HG02798 (cell line): ENCODE measurements around the gene OR2V2.
"Not testable (repeated sequence)": the region's sequence is repeated elsewhere in the genome, so short reads cannot be mapped to it uniquely, and the experiment has no call there.

Source experiments
- ATAC-seq: cut with Tn5 transposase; IDR thresholded peaks from one replicate; pipeline ENCODE4 v1.9.1; 2021; ENCODE audit warnings: mild to moderate bottlenecking; ENCODE audit not compliant: unreplicated experiment, poor library complexity

Gene OR2V2

DNA sequence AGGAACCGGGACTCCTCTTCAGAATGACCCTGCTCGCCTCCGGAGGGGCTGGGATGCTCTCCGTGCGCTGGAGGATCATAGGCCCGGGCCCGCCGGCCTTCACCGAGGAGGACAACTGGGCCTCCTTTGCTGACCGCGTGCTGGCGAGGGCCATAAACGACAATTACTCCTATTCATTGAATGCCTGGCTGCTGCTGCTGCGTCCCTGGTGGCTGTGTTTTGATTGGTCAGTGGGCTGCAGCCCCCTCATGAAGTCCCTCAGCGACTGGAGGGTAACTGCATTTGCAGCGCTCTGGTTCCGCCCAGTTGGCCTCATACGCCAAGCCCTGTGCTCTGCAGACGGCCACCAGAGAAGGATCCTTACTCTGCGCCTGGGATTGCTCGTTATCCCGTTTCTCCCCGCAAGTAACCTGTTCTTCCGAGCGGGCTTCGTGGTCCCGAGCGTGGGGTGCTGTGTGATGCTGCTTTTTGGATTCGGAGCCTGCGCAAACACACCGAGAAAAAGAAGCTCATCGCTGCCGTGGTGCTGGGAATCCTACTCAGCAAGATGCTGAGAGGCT is 33.0 kb upstream of the OR2V2 start:
- ATAC-seq: no peak

DNA sequence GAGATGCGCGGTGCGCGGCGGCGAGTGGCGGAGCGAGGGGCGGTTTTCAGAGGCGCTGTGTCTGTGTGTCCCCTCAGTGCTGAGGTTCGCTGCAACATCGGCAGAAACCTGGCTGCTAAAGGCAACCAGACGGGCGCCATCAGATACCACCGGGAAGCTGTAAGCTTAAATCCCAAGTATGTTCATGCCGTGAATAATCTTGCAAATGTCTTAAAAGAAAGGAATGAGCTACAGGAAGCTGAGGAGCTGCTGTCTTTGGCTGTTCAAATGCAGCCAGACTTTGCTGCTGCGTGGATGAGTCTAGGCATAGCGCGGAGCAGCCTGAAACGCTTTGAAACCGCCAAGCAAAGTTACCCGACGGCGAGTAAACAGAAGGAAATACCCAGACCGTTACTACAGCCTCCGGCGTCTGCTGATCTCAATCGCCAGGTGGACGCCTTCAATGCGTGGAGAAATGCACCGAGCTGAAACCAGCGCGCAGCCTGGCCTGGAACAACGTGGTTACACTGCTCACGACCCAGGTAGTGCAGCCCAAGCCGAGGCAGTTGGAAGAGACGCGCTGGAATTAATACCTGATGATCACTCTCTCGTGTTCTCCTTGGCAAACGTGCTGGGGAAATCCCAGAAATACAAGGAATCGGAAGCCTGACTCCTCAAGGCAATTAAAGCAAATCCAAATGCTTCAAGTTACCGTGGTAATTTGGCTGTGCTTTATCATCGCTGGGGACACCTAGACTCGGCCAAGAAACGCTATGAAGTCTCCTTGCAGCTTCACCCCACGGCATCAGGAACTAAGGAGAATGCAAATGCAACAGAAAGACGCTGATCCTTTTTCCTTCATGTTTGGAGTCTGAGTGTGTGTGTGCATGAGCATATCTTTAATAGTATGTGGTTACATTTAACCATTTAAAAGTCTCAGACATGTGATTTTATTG is 32.3 kb upstream of the OR2V2 start:
- no peak for ATAC-seq

DNA sequence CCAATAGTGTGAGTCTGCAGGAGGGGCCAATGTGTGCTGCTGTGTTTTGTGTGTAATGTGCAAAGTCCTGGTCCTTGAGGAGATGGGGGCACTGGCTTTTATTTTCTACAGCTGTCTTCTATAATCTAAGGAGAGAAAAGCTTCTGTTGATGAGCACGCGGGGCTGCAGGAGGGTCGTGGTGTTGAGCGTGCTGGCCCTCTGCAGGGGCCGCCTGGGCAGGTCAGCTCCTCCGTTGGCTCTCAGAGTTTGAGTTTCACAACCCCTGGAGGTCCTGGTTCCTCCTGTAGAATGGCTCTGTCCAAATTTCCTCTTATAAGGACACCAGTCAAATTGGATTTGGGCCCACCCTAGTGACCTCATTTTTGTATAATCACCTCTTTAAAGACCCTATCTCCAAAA is 29.0 kb upstream of the OR2V2 start:
- ATAC-seq: no peak

DNA sequence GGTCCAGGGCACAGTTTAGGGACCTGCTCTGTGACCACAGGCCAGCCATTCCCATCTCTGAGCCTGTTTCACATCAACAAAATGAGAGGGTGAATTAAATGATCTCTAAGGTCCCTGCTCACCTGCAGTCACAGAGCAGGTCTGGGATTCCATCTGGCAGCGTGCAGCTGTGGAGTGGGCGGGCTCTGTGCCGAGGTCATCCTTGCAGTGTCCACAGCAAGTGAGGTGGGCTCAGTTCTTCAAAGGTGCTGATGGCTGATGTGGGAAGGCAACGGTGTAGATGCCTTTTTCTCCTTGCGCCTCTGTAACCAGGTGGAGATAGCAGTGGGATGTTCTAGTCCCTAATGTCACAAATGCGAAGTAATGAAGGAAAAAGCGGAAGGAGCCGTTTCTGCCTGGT is 28.3 kb upstream of the OR2V2 start:
- ATAC-seq: no peak

DNA sequence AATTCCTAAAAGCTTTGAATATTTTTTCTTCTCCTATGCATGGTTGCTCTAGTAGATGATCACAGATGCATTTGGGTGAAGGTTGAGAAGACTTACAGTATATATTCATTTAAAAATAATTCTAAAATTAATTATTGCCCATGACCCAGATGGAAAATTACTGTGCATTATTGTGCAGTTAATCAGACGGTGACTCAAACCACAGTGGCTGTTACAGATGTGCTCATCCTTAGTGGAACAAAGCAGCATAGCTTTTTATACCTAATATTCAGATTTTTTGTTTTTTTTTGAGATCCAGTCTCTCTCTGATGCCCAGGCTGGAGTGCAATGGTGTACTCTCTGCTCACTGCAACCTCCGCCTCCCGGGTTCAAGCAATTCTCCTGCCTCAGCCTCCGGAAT is 27.1 kb upstream of the OR2V2 start:
- ATAC-seq: no peak

GRCh38 chr5:181120761-181121160 is 26.6 kb upstream of the OR2V2 start:
- no peak for ATAC-seq

- ATAC-seq: no peak
These were observed 25.5 kb upstream of the OR2V2 start for GRCh38 chr5:181121675-181122561.

GRCh38 chr5:181124526-181124925 is 22.9 kb upstream of the OR2V2 start:
- no peak for ATAC-seq

- no peak for ATAC-seq
These were observed 20.5 kb upstream of the OR2V2 start for GRCh38 chr5:181126841-181127240.

DNA sequence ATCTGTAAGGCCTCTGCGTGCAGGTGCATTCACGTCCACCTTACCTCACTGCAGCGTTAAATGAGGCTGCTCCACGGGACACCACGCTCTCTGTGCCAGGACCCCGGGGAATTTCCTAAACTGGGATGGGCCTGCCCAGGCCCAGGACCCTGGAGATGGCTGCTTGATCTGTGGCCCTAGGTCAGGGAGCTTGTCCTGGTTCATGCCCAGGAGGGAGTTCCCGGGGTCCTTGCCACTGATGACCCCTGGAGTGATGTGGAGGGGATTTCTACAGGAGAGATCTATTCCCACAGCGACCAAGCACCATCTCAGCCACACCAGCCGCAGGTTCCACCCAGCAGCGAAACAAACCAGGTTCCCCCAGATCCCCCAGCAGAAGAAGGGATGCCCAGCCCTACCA is 19.9 kb upstream of the OR2V2 start:
- ATAC-seq: no peak

- no peak for ATAC-seq
These were observed 19.3 kb upstream of the OR2V2 start for GRCh38 chr5:181127907-181128626.

- ATAC-seq: no peak
These were observed 17.8 kb upstream of the OR2V2 start for GRCh38 chr5:181129601-181130000.

DNA sequence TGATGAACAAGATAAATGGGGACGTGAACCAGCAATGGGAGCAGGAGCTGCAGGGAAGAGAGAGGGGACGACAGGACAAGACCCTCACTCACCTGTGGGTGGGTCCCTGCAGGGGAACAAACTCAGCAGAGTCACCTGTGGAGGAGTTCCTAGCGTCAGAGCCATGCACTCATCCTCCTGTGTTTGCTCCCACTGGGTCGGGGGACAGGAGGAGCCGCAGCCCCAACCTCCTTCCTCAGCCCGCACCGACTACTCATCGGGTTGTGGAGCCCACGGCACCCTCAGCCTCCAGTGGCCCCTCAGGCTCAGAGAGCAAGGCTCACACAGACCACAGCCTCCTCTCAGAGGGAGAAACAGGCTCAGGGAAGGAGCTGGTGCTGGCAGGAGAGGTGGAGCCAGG is 17.3 kb upstream of the OR2V2 start:
- not testable (repeated sequence) for ATAC-seq

GRCh38 chr5:181130832-181131496 is 16.4 kb upstream of the OR2V2 start, which contains the start of gene OR2V1:
TSS of gene OR2V1 (minus strand) at chr5:181131169. CDS start at chr5:181125304, 5,865 bp downstream.
- no peak for ATAC-seq

DNA sequence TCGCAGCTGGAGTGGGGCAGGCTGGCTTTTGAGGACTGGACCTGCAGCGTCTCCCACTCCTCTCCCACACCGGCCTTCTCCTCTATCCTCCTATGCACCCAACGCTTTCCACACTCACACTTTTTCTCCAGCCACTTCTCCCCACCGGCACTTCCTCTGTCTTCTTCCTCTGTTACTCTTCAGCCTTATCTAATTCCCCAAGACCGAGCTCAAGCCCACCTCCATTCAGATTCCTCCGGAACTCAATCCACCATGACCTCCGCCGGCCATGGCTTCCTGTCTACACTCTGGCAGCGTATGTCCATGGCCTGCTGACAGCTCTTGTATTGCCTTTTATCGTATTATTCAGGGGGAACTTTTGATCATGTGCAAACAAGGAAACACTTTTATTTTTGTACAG is 15.9 kb upstream of the OR2V2 start:
- ATAC-seq: no peak

DNA sequence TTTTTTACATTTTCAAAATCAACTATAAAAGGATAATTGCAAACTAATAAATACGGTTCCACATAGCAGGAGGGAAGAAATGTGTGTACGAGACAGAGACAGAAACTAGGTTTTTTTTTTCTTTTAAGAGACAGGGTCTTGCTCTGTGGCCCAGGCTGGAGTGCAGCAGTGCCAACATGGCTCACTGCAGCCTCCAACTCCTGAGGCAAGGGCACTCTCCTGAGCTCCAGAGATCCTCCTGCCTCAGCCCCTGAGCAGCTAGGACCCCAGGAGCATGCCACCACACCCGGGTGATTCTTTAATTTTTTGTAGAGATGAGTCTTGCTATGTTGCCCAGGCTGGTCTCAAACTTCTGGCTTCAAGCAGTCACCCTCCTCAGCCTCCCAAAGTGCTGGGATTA is 14.3 kb upstream of the OR2V2 start:
- ATAC-seq: no peak

- no peak for ATAC-seq
These were observed 13.7 kb upstream of the OR2V2 start for GRCh38 chr5:181133610-181134231.

DNA sequence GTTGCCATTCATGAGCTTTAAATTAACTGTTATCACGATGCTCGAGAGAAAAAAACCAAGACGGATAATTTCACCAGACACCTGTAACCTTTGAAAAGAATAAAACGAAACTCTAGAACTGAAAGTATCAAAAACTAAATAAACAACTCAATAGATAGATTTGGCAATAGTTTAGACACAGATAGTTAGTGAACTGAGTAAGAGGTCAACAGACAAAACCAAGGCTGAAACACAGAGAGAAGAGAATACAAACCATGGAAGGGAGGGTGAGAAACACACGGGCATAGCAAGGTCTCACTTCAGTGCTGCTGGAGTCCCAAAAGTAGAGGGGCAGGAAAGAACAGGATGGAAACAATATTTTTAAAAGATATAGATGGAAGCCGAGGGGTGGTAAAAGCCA is 13.1 kb upstream of the OR2V2 start:
- no peak for ATAC-seq

GRCh38 chr5:181136361-181136955 is 10.9 kb upstream of the OR2V2 start:
- ATAC-seq: no peak
